HG03432 (cell line): Measurements from ENCODE around the gene FAT1.
"Not testable (repeated sequence)": the region's sequence is repeated elsewhere in the genome, so short reads cannot be mapped to it uniquely, and the experiment has no call there.

Experiments used
- ATAC-seq: cut with Tn5 transposase; IDR thresholded peaks from one replicate; pipeline ENCODE4 v1.9.1; 2021; ENCODE audit warnings: mild to moderate bottlenecking, moderate library complexity; ENCODE audit not compliant: unreplicated experiment

The FAT1 gene

GRCh38 chr4:186660403-186660802, 63.3 kb downstream of the FAT1 start:
- no peak for ATAC-seq

DNA sequence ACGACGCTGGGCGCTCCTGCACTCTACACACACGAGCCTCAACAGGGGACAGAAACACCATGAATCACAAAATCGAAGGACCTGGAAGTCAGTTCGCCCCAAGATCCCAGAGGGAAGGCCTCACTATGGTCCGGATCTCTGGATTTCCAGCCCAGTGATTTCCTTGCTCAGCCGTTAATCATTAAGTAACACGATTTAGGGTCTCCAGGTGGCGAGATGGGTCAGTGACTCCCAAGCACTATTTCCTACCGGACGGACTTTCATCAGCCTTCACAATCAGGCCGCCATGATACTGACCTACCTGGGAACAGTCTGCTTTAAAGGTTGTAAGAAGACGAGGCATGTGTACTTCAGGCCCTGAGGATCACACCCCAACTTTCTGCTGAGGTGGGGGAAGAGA, 63.7 kb downstream of the FAT1 start:
- no peak for ATAC-seq

- not testable (repeated sequence) for ATAC-seq
Observed at GRCh38 chr4:186659456-186659855, 64.2 kb downstream of the FAT1 start.

DNA sequence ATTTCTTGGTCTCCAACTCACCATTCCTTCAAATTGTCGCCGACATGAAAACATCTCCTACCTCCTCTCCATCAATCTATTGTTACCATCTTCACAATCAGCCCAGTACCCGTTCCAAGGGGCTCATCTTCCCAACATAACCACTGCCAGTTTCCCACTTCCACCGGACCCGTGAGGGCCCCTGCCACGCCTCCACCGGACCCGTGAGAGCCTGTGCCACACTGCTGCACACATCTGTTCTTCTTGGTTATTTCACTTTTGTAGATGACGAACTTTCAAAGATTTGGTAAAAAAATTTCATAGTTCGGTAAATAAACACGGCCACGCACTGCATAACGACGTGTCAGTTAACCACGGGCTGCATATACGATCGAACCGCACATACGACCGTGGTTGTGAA, 65.0 kb downstream of the FAT1 start:
- no peak for ATAC-seq

GRCh38 chr4:186657764-186658163, 65.9 kb downstream of the FAT1 start:
- no peak for ATAC-seq

DNA sequence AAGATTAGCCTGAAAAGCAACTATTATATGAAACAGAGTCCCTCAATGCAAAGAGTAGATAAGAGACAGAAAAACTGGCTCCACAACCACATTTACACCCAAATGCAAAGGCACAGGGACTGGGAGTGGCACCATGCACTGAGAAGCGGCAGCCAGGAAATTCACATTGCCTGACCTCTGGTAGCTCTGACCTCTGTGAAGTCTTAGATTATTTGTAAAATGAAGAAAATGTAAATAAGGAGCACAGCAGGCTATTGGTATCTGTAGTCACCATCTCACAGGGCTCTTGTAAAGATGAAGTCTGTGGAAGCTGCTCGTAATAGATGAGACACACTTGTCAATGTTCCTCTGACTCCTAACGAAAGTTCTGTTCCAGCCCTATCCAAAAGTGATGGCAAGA, 69.7 kb downstream of the FAT1 start:
- no peak for ATAC-seq

DNA sequence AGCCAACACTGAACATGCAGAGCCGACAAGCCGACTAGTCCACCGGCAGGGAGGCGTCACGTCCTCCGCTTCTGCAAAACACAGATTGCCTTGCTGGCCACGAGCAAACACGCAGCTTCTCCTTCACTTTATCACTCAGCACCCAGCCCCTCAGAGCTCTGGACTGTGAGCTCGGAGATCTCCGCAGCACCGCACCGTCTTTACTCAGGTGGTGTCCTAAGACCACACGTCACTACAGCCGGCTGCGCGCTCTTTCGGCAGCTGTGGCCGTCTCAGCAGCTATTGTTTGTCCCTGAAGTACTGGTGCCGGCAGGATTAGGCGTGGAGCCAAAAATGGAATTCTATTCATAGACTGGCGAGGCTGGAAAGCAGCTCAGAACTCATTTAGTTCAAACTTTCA, 72.0 kb downstream of the FAT1 start:
- ATAC-seq, result no peak

DNA sequence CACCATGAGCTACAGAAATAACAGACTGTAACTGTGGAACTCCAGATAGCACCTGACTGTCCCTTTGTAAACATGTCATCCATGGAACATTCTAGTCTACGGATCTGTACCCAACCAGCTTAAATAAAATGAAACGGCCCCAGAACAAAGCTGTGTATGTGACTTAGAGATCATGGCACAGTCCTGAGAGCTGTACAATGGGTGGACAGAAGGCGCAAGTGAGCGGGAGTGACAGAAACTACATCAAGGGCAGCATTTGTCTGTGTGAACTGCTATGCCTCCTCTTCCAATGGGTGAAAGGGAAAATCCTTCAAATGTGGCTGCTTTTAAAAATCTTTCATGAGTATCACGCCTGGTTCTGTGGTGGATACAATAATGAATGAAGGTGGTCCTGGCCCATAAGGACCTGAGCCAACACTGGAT, 72.5 kb downstream of the FAT1 start:
- no peak for ATAC-seq

- ATAC-seq, result no peak
Observed at GRCh38 chr4:186650401-186651180, 73.1 kb downstream of the FAT1 start.

GRCh38 chr4:186647821-186648220, 75.8 kb downstream of the FAT1 start:
- ATAC-seq, result no peak

DNA sequence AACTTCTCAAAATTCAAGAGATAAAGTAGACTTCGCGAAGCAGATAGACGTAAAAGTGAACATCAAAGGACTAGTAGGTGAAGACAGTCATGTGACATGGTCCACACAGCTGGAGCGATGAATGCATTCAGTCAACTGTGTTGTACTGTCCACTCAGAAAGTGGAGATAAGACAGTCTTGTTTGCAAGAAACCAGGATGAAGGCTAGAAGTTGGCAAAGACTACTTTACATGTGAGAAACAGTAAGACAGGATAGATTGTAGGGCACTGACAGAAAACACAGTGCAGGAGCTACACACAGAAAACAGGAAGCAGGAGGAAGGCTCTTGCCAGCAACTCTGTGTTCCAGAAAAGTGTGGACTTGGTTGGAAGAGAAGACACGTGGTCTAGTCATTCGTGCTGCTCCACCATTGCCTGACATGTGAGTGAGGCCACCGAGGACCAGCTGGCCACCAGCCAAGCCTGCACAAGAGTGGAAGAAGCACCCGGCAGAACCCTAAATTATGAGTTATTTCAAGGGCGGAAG, 78.9 kb downstream of the FAT1 start:
- ATAC-seq, result no peak

DNA sequence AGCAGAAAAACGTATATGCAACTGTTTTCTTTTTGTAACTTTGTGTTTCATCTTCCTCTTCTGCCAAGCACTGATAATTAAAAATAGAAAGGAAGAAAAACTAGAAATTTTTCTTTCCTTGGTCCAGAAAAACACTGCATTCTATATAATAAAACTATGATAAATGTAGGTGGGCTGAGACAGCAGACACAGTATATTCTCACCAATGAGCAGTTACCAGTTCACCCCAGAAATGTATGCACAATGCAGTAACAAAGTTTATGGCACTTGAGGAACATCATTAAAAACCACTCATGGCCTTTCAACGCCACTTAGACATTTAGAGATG, 79.4 kb downstream of the FAT1 start:
- no peak for ATAC-seq

- no peak for ATAC-seq
Observed at GRCh38 chr4:186643501-186644310, 80.0 kb downstream of the FAT1 start.

GRCh38 chr4:186642998-186643397, 80.7 kb downstream of the FAT1 start:
- ATAC-seq, result no peak

GRCh38 chr4:186642530-186642929, 81.1 kb downstream of the FAT1 start:
- ATAC-seq, result no peak

- ATAC-seq, result no peak
Observed at GRCh38 chr4:186634591-186635128, 89.0 kb downstream of the FAT1 start.

- no peak for ATAC-seq
Observed at GRCh38 chr4:186633844-186634243, 89.8 kb downstream of the FAT1 start.

DNA sequence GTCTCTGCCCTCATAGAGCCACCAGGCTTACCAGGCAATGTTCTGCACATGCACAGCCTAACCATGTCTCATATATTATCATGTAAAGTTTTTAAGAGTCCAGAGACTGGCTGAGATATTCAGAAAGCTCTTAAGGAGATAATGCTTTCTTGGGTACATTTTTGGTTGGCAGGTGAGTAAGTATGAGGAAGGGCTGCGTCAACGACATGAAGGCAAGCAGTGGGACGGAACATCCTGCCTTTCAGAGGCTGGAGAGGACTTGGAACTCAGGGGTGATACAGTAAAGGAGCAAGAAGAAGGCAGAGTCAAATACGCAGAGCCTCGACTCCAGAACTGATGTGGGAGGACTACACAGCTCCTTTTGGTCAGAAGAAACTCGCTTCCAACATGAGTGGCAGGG, 93.5 kb downstream of the FAT1 start:
- no peak for ATAC-seq

GRCh38 chr4:186628058-186628711, 95.5 kb downstream of the FAT1 start:
- ATAC-seq, result no peak

DNA sequence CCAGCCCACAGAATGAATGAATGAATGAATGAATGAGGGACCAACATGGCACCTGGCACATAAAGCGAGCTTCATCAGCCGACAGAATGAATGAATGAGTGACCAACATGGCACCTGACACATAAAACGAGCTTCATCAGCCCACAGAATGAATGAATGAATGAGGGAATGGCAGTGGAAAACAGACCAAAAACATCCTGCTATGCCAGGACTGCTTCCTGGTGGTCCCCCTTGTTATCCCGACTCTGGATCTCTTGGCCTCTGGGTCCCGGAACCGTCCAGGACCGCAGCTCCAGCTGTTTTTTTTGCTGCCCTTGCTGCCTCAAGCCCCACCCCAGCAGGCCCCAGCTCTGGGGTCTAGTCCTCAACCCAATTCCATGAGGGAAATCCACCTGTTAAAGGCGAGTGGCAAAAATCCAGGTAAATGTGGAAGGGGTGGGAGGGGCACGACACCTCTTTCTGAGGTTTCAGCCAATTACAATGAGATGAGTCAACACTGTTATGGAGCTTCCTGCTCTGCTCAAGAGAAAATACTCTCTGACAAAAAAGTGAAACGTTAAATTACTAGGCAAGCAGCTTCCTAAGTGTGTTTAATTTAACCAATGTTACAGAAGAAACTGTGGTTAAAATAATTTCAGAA, 96.3 kb downstream of the FAT1 start:
- ATAC-seq, result no peak

GRCh38 chr4:186624951-186625350, 98.7 kb downstream of the FAT1 start:
- ATAC-seq, result no peak
